H9 (cell line): ENCODE results near the gene CDCP1. TPM values are rescaled to one million over a fixed set of nuclear protein-coding genes. Genes with fewer than 3 reads are reported as not detected.

Source experiments
- DNase-seq: peaks from one replicate; pipeline ENCODE4 v3.0.0-alpha.2; 2017
- H2AFZ ChIP-seq: one replicate; pipeline ENCODE4 v1.6.1; 2013; ENCODE audit warnings: mild to moderate bottlenecking, low read length, control low read depth, moderate library complexity
- H2AK5ac ChIP-seq: 2 replicates; pipeline ENCODE4 v1.6.1; 2013; ENCODE audit warnings: low read length, control low read depth, mixed read lengths; ENCODE audit not compliant: insufficient read length
- H2BK120ac ChIP-seq: one replicate; pipeline ENCODE4 v1.6.1; 2013; ENCODE audit warnings: low read depth, mild to moderate bottlenecking, low read length, control low read depth, inconsistent platforms; ENCODE audit not compliant: poor library complexity, severe bottlenecking
- H2BK12ac ChIP-seq: 2 replicates; pipeline ENCODE4 v1.6.1; 2013; ENCODE audit warnings: low read length, control low read depth, mixed read lengths, low read depth; ENCODE audit not compliant: insufficient read length
- H2BK15ac ChIP-seq: 2 replicates; pipeline ENCODE4 v1.6.1; 2013; ENCODE audit warnings: low read depth, low read length, control low read depth
- H2BK20ac ChIP-seq: one replicate; pipeline ENCODE4 v1.6.1; 2013; ENCODE audit warnings: low read depth, mild to moderate bottlenecking, low read length, control low read depth, inconsistent platforms; ENCODE audit not compliant: poor library complexity, severe bottlenecking
- H2BK5ac ChIP-seq: 2 replicates; pipeline ENCODE4 v1.6.1; 2013; ENCODE audit warnings: low read length, control low read depth, mixed read lengths; ENCODE audit not compliant: insufficient read length
- H3K14ac ChIP-seq: 2 replicates; pipeline ENCODE4 v1.6.1; 2013; ENCODE audit warnings: low read length, control low read depth; ENCODE audit not compliant: insufficient read depth
- H3K18ac ChIP-seq: 2 replicates; pipeline ENCODE4 v1.6.1; 2013; ENCODE audit warnings: low read depth, mild to moderate bottlenecking, mixed read lengths, low read length, control low read depth; ENCODE audit not compliant: insufficient read length
- H3K23ac ChIP-seq: 2 replicates; pipeline ENCODE4 v1.6.1; 2013; ENCODE audit warnings: low read length, control low read depth, mixed read lengths, low read depth; ENCODE audit not compliant: insufficient read length
- H3K23me2 ChIP-seq: 2 replicates; pipeline ENCODE4 v1.6.1; 2013; ENCODE audit warnings: low read depth, mild to moderate bottlenecking, mixed read lengths, low read length, control low read depth; ENCODE audit not compliant: insufficient read length, poor library complexity, severe bottlenecking
- H3K27ac ChIP-seq: 2 replicates; pipeline ENCODE4 v1.5.1; 2013; ENCODE audit warnings: low read length, control low read depth, mixed read lengths, low read depth; ENCODE audit not compliant: insufficient read length
- H3K27me3 ChIP-seq: 2 replicates; pipeline ENCODE4 v1.6.1; 2013; ENCODE audit warnings: low read length, control low read depth, inconsistent platforms; ENCODE audit not compliant: insufficient read depth
- H3K4ac ChIP-seq: 2 replicates; pipeline ENCODE4 v1.6.1; 2013; ENCODE audit warnings: low read depth, mild to moderate bottlenecking, control low read depth, inconsistent platforms, low read length, moderate library complexity
- H3K4me1 ChIP-seq: 2 replicates; pipeline ENCODE4 v1.6.1; 2013; ENCODE audit warnings: low read length, control low read depth, inconsistent platforms; ENCODE audit not compliant: insufficient read depth
- H3K4me2 ChIP-seq: 2 replicates; pipeline ENCODE4 v1.6.1; 2013; ENCODE audit warnings: low read length, control low read depth, mixed read lengths; ENCODE audit not compliant: insufficient read length, insufficient read depth
- H3K56ac ChIP-seq: 2 replicates; pipeline ENCODE4 v1.6.1; 2013; ENCODE audit warnings: low read depth, mild to moderate bottlenecking, mixed read lengths, low read length, control low read depth; ENCODE audit not compliant: insufficient read length
- H3K79me1 ChIP-seq: 2 replicates; pipeline ENCODE4 v1.6.1; 2013; ENCODE audit warnings: low read depth, mild to moderate bottlenecking, moderate library complexity, low read length, control low read depth, inconsistent platforms; ENCODE audit not compliant: insufficient read depth, poor library complexity, severe bottlenecking
- H3K79me2 ChIP-seq: 2 replicates; pipeline ENCODE4 v1.6.1; 2013; ENCODE audit warnings: low read length, control low read depth, inconsistent platforms; ENCODE audit not compliant: insufficient read depth
- H3K9ac ChIP-seq: 2 replicates; pipeline ENCODE4 v1.6.1; 2013; ENCODE audit warnings: low read length, control low read depth, mixed read lengths; ENCODE audit not compliant: insufficient read length; ENCODE audit errors: extremely low read depth
- H3K9me3 ChIP-seq: one replicate; pipeline ENCODE4 v1.6.1; 2013; ENCODE audit warnings: low read depth, low read length, inconsistent platforms; ENCODE audit not compliant: control insufficient read depth
- H3T11ph ChIP-seq: one replicate; pipeline ENCODE4 v1.6.1; 2013; ENCODE audit warnings: mild to moderate bottlenecking, low read length, control low read depth, inconsistent platforms
- H4K20me1 ChIP-seq: one replicate; pipeline ENCODE4 v1.6.1; 2013; ENCODE audit not compliant: control insufficient read depth, insufficient read length, insufficient read depth
- H4K5ac ChIP-seq: 2 replicates; pipeline ENCODE4 v1.6.1; 2013; ENCODE audit warnings: low read depth, mild to moderate bottlenecking, mixed read lengths, low read length, control low read depth; ENCODE audit not compliant: insufficient read length
- H4K8ac ChIP-seq: replicated peaks from 2 replicates; pipeline ENCODE4 v1.6.1; 2013; ENCODE audit warnings: low read length, control low read depth, mixed read lengths, low read depth; ENCODE audit not compliant: insufficient read length
- H4K91ac ChIP-seq: 2 replicates; pipeline ENCODE4 v1.6.1; 2013; ENCODE audit warnings: low read depth, mild to moderate bottlenecking, moderate library complexity, mixed read lengths, low read length, control low read depth; ENCODE audit not compliant: insufficient read length
- H3K27ac Mint-ChIP-seq, 3 experiments: 2 replicates in 2 of 3; 3 replicates in 1 of 3; pipeline ENCODE4 v1.8.0; 2020 to 2021; ENCODE audit warnings: mixed read lengths in 3 of 3, mild to moderate bottlenecking in 1 of 3, moderate library complexity in 1 of 3
- H3K27me3 Mint-ChIP-seq: 2 replicates; pipeline ENCODE4 v1.8.0; 2021; ENCODE audit warnings: low read depth, mild to moderate bottlenecking, moderate library complexity, mixed read lengths
- H3K36me3 Mint-ChIP-seq, 3 experiments: 2 replicates in 2 of 3; 3 replicates in 1 of 3; pipeline ENCODE4 v1.8.0; 2020 to 2021; ENCODE audit warnings: low read depth in 3 of 3, mixed read lengths in 3 of 3; ENCODE audit not compliant: insufficient read depth in 1 of 3
- H3K4me1 Mint-ChIP-seq, 2 experiments: 2 replicates each; pipeline ENCODE4 v1.8.0; 2020; ENCODE audit warnings: mixed read lengths in 2 of 2
- H3K4me3 Mint-ChIP-seq, 2 experiments: 2 replicates in 1 of 2; 3 replicates in 1 of 2; pipeline ENCODE4 v1.8.0; 2020 to 2021; ENCODE audit warnings: mild to moderate bottlenecking in 2 of 2, mixed read lengths in 2 of 2, moderate library complexity in 1 of 2
- H3K9me3 Mint-ChIP-seq, 2 experiments: 2 replicates in 1 of 2; 3 replicates in 1 of 2; pipeline ENCODE4 v1.8.0; 2020; ENCODE audit warnings: mild to moderate bottlenecking in 2 of 2, mixed read lengths in 2 of 2, moderate library complexity in 1 of 2
- WGBS: extraction: QIAGEN DNeasy Blood & Tissue Kit; methylation state at CpG from one replicate; pipeline ENCODE4 v1.1.7; 2013; ENCODE audit warnings: missing lambda C conversion rate, low lambda C conversion rate, mixed read lengths; ENCODE audit not compliant: insufficient read length; ENCODE audit errors: extremely low coverage; 5-methylcytosine and 5-hydroxymethylcytosine counted together
- total RNA-seq: library from RNA; stranded (reverse); gene quantifications from 2 replicates; pipeline ENCODE4 v1.2.1, GENCODE V29; 2021
- TF ChIP-seq, protein P1 (sequence below): fragments of 200-600 bp; sonication (generic); conservative IDR thresholded peaks from 3 replicates; pipeline ENCODE4 v1.8.0; 2021; ENCODE audit warnings: antibody characterized with exemption, mild to moderate bottlenecking

CDCP1 gene
- total RNA-seq, 1 experiment from 2014 or later, result 12.9 TPM

DNA sequence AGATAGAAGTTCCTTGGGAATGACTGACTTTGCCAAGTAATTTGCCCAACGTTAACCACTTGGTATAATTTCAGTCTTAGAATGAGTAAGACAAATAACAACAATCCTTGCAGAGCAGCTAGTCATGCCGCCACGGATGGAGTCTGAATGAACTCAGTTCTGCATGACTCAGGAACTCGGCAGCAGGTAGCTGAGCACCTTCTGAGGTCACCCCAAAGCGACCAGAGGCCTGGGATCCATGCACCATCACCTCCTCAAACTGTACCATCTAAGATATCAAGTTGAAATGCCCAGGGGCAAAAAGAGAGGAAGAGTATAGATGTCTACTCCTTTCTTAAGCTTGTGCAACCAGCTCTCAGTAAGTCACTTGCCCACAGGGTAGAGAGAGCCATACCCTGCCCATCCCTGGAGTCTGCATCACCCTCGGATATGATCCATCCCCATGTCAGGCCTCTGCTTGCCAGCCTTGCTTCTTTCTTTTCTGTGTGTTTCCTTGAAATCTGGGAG, 8.5 kb upstream of the CDCP1 start:
- Histone ChIP-seq H4K8ac (no peak overlapping the region), H3K23me2 (no peaks in the 10 kb centered on the region), H2AFZ (no peak overlapping the region), H2BK120ac (no peak overlapping the region), H2AK5ac (no peak overlapping the region), H2BK15ac (no peak overlapping the region), H2BK5ac (no peak overlapping the region), H3K79me2 (no peaks in the 10 kb centered on the region), H3K14ac (no peak overlapping the region), H3K27ac (no peak overlapping the region), H3K4me2 (no peak overlapping the region), H3K27me3 (no peaks in the 10 kb centered on the region), H3K4ac (no peak overlapping the region), H3K9ac (no peak overlapping the region), H3K23ac (no peak overlapping the region), H4K5ac (no peak overlapping the region), H2BK20ac (no peak overlapping the region), H3K56ac (no peak overlapping the region), H3T11ph (no peak overlapping the region), H4K20me1 (no peaks in the 10 kb centered on the region), H3K18ac (no peak overlapping the region), H2BK12ac (no peak overlapping the region), H3K9me3 (no peaks in the 10 kb centered on the region), H3K79me1 (no peaks in the 10 kb centered on the region), H3K4me1 (no peaks in the 10 kb centered on the region), H4K91ac (no peak overlapping the region)
- WGBS, result no CpG with 5 or more reads among the region's 6 CpGs
- Mint-ChIP-seq H3K9me3 (peaks cover 6 to 11% of the 10 kb centered on the region in 2 experiments; a peak in 3 of 5 replicates), H3K4me1 (no peaks in the 10 kb centered on the region), H3K4me3 (no peak overlapping the region), H3K36me3 (peaks cover 0 to 6% (median 6%) of the 10 kb centered on the region in 3 experiments; a peak in 4 of 7 replicates), H3K27ac (peak overlapping the region in 1 of 3 experiments; percentile 73; a peak in 1 of 7 replicates), H3K27me3 (peaks cover 10% of the 10 kb centered on the region)
- TF ChIP-seq, protein P1, sequence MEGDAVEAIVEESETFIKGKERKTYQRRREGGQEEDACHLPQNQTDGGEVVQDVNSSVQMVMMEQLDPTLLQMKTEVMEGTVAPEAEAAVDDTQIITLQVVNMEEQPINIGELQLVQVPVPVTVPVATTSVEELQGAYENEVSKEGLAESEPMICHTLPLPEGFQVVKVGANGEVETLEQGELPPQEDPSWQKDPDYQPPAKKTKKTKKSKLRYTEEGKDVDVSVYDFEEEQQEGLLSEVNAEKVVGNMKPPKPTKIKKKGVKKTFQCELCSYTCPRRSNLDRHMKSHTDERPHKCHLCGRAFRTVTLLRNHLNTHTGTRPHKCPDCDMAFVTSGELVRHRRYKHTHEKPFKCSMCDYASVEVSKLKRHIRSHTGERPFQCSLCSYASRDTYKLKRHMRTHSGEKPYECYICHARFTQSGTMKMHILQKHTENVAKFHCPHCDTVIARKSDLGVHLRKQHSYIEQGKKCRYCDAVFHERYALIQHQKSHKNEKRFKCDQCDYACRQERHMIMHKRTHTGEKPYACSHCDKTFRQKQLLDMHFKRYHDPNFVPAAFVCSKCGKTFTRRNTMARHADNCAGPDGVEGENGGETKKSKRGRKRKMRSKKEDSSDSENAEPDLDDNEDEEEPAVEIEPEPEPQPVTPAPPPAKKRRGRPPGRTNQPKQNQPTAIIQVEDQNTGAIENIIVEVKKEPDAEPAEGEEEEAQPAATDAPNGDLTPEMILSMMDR, result no peak
- no peak for DNase-seq
